ENCODE measurements around the gene CIDEA.
"Not testable (repeated sequence)": the region's sequence is repeated elsewhere in the genome, so short reads cannot be mapped to it uniquely, and the experiment has no call there.

Gene CIDEA

DNA sequence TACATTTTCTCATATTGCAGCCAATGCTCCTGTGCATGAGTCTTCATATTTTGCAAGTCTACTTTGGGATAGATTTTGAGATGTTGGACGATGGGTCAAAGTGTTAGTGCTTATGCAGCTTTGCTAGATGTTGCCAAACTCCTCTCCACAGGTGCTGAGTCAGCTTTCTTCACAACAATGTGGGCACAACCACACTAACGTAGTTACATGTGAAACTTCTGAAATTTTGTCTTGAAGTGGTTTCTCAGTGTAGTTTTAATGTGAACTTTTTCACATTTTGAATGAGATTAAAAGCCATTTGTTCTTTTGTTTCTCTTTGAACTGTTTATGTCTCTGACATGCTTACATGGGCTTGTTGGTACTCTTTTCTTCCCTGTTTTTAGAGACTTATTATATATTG is 27.4 kb upstream of the CIDEA start:
- H3K4me2 ChIP-seq (ENCODE audit: low read length); H3K4me1 ChIP-seq (ENCODE audit: low read length); H4K20me1 ChIP-seq (ENCODE audit: insufficient read depth, low read length); H3K9me3 ChIP-seq (ENCODE audit: insufficient read depth, low read length); H3K79me2 ChIP-seq (ENCODE audit: low read length); H3K36me3 ChIP-seq (replicated peaks; ENCODE audit: low read depth, low read length); H2AFZ ChIP-seq (ENCODE audit: low read depth, low read length); H3K9ac ChIP-seq (ENCODE audit: low read length); H3K4me3 ChIP-seq (ENCODE audit: low read length); H3K27ac ChIP-seq (ENCODE audit: low read length); H3K27me3 ChIP-seq (ENCODE audit: low read depth, low read length): not testable (repeated sequence)

DNA sequence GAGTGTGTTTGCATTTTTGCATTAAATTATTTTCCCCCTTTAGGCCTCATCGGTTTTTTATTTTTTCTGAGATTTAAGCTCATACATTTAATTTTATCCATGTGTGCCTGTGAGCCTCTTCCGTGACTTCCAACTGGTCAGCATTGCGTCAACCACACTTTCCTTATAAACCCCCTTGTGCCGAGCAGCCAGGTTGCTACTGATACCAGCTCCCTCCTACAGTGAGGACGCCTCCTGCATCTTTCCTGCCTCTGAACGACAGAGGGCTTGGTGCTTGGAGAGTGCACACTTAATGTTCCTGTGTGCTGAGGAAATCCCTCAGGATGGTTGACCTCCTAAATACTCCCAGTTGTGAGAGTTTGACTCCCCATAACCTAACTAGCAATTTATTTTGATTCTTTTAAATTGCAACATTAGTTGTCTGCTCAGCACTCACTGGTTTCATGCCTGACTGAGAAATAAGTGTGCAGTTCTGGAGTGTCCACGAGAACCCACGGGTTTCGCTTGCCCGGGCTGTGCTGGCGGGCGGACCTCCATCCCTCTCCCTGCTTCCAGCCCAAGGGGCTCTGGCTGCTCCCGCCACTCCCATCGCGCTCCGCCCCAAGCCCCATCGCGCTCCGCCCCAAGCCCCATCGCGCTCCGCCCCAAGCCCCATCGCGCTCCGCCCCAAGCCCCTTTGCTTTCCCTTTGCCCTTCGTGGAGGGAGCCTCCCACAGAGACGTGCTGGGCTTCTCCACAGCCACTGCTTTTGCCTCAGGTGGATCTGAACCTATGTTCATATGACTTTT is 26.6 kb upstream of the CIDEA start:
- H3K9me3 ChIP-seq (ENCODE audit: insufficient read depth, low read length); H3K4me3 ChIP-seq (ENCODE audit: low read length); H3K4me1 ChIP-seq (ENCODE audit: low read length); H3K27ac ChIP-seq (ENCODE audit: low read length); H3K36me3 ChIP-seq (replicated peaks; ENCODE audit: low read depth, low read length); H4K20me1 ChIP-seq (ENCODE audit: insufficient read depth, low read length); H3K4me2 ChIP-seq (ENCODE audit: low read length); H2AFZ ChIP-seq (ENCODE audit: low read depth, low read length); H3K27me3 ChIP-seq (ENCODE audit: low read depth, low read length); H3K9ac ChIP-seq (ENCODE audit: low read length); H3K79me2 ChIP-seq (ENCODE audit: low read length): not testable (repeated sequence)

DNA sequence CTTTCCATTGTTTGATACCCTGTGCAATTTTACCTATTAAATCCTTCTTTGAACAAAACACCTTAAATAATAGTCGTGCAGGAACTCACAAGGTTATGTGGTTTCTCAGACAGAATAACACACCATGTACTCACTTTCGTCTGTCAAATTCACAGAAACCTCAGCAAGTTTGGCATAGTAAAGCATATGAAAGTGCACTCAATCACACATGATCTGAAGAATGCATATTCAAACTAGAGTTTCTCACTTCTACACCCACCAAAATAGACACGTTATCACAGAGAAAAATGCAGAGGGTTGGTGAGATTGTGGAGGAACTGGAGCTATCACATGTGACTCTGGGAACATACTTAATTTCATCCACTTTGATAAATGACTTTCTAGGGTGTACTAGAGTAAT is 25.9 kb upstream of the CIDEA start:
- not testable (repeated sequence) for H3K9ac ChIP-seq (ENCODE audit: low read length); H3K27ac ChIP-seq (ENCODE audit: low read length); H3K36me3 ChIP-seq (replicated peaks; ENCODE audit: low read depth, low read length); H2AFZ ChIP-seq (ENCODE audit: low read depth, low read length); H3K4me1 ChIP-seq (ENCODE audit: low read length); H3K4me3 ChIP-seq (ENCODE audit: low read length); H3K79me2 ChIP-seq (ENCODE audit: low read length); H4K20me1 ChIP-seq (ENCODE audit: insufficient read depth, low read length); H3K27me3 ChIP-seq (ENCODE audit: low read depth, low read length); H3K9me3 ChIP-seq (ENCODE audit: insufficient read depth, low read length)
- H3K4me2 ChIP-seq (ENCODE audit: low read length) = peak overlapping the region; percentile 36

DNA sequence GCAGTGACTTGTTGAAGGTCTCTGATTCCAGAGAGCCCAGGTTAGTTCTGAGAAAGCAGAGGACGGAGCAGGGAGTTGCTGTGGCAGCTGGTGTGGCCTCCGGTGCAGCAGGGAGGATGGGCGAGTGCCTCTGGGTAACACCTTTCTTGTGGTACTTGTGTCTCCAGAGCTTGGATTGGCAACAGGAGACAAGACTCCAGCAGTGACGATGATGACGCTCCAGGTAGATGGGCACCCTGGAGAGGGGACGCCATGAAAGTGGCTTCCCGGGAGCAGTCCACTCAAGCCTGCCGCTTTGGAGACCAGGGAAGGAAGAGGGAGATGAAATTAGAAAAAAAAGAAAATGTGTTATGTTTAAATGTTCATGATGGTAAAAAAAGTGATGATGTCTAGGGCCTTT is 23.6 kb upstream of the CIDEA start:
- H3K4me2 ChIP-seq (ENCODE audit: low read length); H3K9me3 ChIP-seq (ENCODE audit: insufficient read depth, low read length); H3K27me3 ChIP-seq (ENCODE audit: low read depth, low read length); H2AFZ ChIP-seq (ENCODE audit: low read depth, low read length); H3K4me1 ChIP-seq (ENCODE audit: low read length); H3K9ac ChIP-seq (ENCODE audit: low read length); H3K4me3 ChIP-seq (ENCODE audit: low read length); H3K79me2 ChIP-seq (ENCODE audit: low read length); H3K36me3 ChIP-seq (replicated peaks; ENCODE audit: low read depth, low read length); H4K20me1 ChIP-seq (ENCODE audit: insufficient read depth, low read length); H3K27ac ChIP-seq (ENCODE audit: low read length): not testable (repeated sequence)

DNA sequence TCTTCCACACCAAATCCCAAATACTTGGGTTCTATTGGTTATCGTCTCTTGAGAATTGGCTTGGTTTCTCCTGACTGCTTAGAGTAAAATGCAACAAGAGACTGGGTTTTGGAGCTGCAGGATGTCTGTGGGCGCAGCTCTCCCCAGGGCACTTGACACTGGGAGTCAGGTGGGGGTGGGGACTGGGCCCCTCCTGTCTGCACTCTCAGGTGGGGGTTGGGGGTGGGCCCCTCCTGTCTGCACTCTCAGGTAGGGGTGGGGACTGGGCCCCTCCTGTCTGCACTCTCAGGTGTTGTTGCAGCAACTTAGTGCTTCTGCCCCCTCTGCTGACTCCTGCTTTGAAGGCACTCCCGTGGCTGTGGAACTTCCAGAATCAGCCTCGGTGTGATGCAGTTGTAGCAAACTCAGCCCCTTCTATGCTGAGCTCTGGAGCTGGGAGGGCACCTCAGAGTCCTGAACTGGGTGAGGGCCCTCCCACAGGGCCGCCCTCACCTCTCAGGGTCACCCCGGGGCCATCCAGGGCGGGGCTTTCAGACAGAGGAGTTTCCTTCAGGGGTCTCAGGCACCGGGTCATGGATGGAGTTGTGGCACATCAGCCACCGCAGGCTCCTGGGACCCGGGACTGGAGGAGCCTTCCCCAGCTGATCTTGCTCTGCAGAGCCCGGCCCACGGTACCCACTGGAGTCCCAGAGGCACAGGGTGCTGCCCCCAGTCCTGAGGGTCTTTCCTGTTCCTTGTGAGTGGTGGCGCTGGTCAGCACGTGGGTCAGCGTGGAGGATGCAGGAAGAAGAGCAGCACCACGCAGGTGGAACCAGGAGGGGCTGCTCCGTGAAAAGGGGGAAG is 22.9 kb upstream of the CIDEA start:
- H3K9me3 ChIP-seq (ENCODE audit: insufficient read depth, low read length) = no peaks in the 10 kb centered on the region
- no peak for TF ChIP-seq EZH2phosphoT487 (IDR thresholded peaks at IDR 0.05; ENCODE audit: low read depth)
- TF ChIP-seq, protein P1, sequence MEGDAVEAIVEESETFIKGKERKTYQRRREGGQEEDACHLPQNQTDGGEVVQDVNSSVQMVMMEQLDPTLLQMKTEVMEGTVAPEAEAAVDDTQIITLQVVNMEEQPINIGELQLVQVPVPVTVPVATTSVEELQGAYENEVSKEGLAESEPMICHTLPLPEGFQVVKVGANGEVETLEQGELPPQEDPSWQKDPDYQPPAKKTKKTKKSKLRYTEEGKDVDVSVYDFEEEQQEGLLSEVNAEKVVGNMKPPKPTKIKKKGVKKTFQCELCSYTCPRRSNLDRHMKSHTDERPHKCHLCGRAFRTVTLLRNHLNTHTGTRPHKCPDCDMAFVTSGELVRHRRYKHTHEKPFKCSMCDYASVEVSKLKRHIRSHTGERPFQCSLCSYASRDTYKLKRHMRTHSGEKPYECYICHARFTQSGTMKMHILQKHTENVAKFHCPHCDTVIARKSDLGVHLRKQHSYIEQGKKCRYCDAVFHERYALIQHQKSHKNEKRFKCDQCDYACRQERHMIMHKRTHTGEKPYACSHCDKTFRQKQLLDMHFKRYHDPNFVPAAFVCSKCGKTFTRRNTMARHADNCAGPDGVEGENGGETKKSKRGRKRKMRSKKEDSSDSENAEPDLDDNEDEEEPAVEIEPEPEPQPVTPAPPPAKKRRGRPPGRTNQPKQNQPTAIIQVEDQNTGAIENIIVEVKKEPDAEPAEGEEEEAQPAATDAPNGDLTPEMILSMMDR (IDR thresholded peaks at IDR 0.05; ENCODE audit: low read depth, low read length) = no peak
- H3K79me2 ChIP-seq (ENCODE audit: low read length) = no peaks in the 10 kb centered on the region
- no peak overlapping the region for H3K4me3 ChIP-seq (ENCODE audit: low read length)
- no peak overlapping the region for H3K9ac ChIP-seq (ENCODE audit: low read length)
- no peaks in the 10 kb centered on the region for H3K36me3 ChIP-seq (replicated peaks; ENCODE audit: low read depth, low read length)
- no peak overlapping the region for H2AFZ ChIP-seq (ENCODE audit: low read depth, low read length)
- no peak overlapping the region for H3K4me2 ChIP-seq (ENCODE audit: low read length)
- H3K27ac ChIP-seq (ENCODE audit: low read length) = no peak overlapping the region
- H3K4me1 ChIP-seq (ENCODE audit: low read length) = peaks cover 4% of the 10 kb centered on the region; the same call in 1 of the 2 replicates
- no peaks in the 10 kb centered on the region for H4K20me1 ChIP-seq (ENCODE audit: insufficient read depth, low read length)
- no peaks in the 10 kb centered on the region for H3K27me3 ChIP-seq (ENCODE audit: low read depth, low read length)

DNA sequence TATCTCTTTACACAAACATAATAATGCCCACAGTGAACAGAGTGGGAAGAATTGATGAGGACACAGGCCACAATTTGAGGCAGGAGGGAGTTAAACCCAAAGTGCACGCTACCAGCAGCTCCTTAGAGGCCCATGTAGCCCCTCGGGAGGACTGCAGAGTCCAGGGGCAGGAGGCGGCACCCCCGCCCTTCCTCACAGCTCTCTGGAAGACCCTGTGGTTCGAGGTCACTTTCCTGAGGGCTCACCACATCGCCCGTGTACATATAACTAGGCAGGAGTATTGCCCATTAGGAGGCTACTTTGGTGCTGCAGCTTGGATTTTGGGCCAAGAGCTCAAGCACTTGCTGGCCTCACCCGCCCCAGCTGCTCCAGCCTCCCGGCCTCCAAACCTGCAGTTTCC is 22.2 kb upstream of the CIDEA start:
- no peaks in the 10 kb centered on the region for H3K36me3 ChIP-seq (replicated peaks; ENCODE audit: low read depth, low read length)
- TF ChIP-seq EZH2phosphoT487 (IDR thresholded peaks at IDR 0.05; ENCODE audit: low read depth) = no peak
- no peak overlapping the region for H3K4me2 ChIP-seq (ENCODE audit: low read length)
- H3K79me2 ChIP-seq (ENCODE audit: low read length) = no peaks in the 10 kb centered on the region
- peaks cover 10% of the 10 kb centered on the region for H3K4me1 ChIP-seq (ENCODE audit: low read length)
- no peak overlapping the region for H3K27ac ChIP-seq (ENCODE audit: low read length)
- H4K20me1 ChIP-seq (ENCODE audit: insufficient read depth, low read length) = no peaks in the 10 kb centered on the region
- no peak overlapping the region for H3K9ac ChIP-seq (ENCODE audit: low read length)
- no peak overlapping the region for H2AFZ ChIP-seq (ENCODE audit: low read depth, low read length)
- no peak overlapping the region for H3K4me3 ChIP-seq (ENCODE audit: low read length)
- H3K9me3 ChIP-seq (ENCODE audit: insufficient read depth, low read length) = no peaks in the 10 kb centered on the region
- H3K27me3 ChIP-seq (ENCODE audit: low read depth, low read length) = no peaks in the 10 kb centered on the region

All from OCI-LY3 (cell line).